Measurements from ENCODE around the gene LEMD3. TPM values are rescaled to one million over a fixed set of nuclear protein-coding genes. Genes with fewer than 3 reads are reported as not detected.
"Not testable (repeated sequence)": the region's sequence is repeated elsewhere in the genome, so short reads cannot be mapped to it uniquely, and the experiment has no call there.

LEMD3 gene
- total RNA-seq, 2 donors from 2014 or later: 39.4 to 39.9 TPM

DNA sequence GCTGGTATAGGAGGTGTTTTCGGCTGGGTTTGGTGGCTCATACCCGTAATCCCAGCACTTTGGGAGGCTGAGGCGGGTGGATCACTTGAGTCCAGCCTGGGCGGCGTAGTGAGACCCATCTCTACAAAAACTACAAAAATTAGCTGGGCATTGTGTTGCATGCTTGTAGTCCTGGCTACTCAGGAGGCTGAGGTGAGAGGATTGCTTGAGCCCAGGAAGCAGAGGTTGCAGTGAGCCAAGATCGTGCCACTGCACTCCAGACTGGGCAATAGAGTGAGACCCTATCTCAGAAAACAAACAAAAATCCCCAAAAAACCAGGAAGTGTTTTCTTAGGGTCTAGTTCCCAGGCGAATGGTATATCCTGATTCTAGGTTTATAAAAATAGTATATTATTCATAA is 116.1 kb downstream of the LEMD3 start:
- H3K27me3 Mint-ChIP-seq: peaks cover 17 to 25% of the 10 kb centered on the region in 2 donors
- not testable (repeated sequence) for H3K4me3 Mint-ChIP-seq; H3K27ac Mint-ChIP-seq; DNase-seq (ENCODE audit: low spot score); ATAC-seq; H3K4me1 Mint-ChIP-seq (ENCODE audit: low read depth in 2 of 2); H3K36me3 Mint-ChIP-seq; H3K9me3 Mint-ChIP-seq

DNA sequence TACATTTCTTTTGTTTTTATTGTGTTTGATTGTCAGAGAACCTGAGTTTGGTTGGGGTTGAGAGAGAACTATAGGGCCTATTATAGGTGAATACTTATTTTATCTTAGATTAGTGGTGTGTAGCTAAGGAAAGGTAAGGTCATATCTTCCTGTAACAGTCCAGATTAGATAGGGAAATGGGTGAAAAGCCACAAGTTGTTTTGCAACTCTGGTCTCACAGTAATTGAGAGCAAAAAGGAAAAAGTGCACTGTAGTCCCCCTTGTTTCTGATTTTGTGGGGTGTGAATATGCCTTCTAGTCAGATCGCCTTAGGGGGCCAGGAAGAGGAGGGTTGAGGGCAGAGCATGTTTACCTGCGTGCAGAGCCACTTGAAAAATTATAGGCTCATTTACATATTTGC is 118.0 kb downstream of the LEMD3 start:
- DNase-seq (ENCODE audit: low spot score) (no peak), ATAC-seq (no peak)
- no peaks in the 10 kb centered on the region for H3K4me1 Mint-ChIP-seq (ENCODE audit: low read depth in 2 of 2)
- H3K36me3 Mint-ChIP-seq: no peaks in the 10 kb centered on the region
- H3K4me3 Mint-ChIP-seq: no peak overlapping the region
- no peaks in the 10 kb centered on the region for H3K9me3 Mint-ChIP-seq
- peaks cover 11 to 19% of the 10 kb centered on the region in 2 donors for H3K27me3 Mint-ChIP-seq
- H3K27ac Mint-ChIP-seq: no peak overlapping the region

DNA sequence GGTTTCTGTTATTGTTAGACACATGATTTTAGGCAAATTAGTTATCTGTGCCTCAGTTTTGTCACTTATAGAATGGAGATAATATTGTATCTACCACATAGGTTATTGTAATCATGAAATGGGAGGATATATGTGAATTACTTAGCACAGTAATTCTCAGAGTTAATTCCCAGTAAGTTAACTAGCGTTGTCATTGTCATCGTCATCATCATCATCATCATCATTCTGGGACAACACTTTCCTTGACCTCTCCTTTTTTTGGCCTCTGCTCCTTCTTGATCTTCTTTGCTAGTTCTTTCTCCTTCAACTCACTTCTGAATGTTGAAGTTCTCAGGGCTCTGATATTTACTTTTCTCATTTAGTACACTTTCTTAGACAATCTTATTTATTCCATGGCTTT is 122.9 kb downstream of the LEMD3 start:
- no peaks in the 10 kb centered on the region for H3K9me3 Mint-ChIP-seq
- H3K4me1 Mint-ChIP-seq (ENCODE audit: low read depth in 2 of 2): peaks cover 0 to 7% of the 10 kb centered on the region in 2 donors
- no peak overlapping the region for H3K27ac Mint-ChIP-seq
- H3K36me3 Mint-ChIP-seq: no peaks in the 10 kb centered on the region
- H3K4me3 Mint-ChIP-seq: no peak overlapping the region
- no peak for ATAC-seq
- H3K27me3 Mint-ChIP-seq: peaks cover 12 to 25% of the 10 kb centered on the region in 2 donors
- DNase-seq (ENCODE audit: low spot score): no peak

DNA sequence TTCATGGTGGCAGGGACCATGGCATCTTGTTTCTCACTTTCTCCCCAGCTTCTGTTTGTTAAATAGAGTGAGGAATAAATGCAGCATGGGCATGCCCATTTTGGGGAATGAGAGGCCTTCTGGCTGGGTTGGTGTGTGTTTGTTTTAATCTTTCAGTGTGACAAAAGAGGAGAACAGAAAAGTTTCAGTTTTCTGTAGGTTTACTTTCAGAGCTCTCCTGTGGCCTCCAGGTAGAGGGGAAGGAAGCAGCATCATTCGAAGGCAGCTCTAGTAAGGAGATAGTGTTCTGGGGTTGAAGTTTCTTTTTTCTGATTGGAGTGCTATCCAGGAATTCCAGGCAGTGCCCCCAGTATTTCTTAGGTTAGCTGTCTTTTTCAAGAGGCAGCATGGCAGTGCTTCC is 124.4 kb downstream of the LEMD3 start:
- DNase-seq (ENCODE audit: low spot score) (no peak), ATAC-seq (no peak)
- H3K36me3 Mint-ChIP-seq: no peaks in the 10 kb centered on the region
- H3K4me1 Mint-ChIP-seq (ENCODE audit: low read depth in 2 of 2): peaks cover 0 to 7% of the 10 kb centered on the region in 2 donors
- no peaks in the 10 kb centered on the region for H3K9me3 Mint-ChIP-seq
- no peak overlapping the region for H3K4me3 Mint-ChIP-seq
- peaks cover 11 to 27% of the 10 kb centered on the region in 2 donors for H3K27me3 Mint-ChIP-seq
- no peak overlapping the region for H3K27ac Mint-ChIP-seq

DNA sequence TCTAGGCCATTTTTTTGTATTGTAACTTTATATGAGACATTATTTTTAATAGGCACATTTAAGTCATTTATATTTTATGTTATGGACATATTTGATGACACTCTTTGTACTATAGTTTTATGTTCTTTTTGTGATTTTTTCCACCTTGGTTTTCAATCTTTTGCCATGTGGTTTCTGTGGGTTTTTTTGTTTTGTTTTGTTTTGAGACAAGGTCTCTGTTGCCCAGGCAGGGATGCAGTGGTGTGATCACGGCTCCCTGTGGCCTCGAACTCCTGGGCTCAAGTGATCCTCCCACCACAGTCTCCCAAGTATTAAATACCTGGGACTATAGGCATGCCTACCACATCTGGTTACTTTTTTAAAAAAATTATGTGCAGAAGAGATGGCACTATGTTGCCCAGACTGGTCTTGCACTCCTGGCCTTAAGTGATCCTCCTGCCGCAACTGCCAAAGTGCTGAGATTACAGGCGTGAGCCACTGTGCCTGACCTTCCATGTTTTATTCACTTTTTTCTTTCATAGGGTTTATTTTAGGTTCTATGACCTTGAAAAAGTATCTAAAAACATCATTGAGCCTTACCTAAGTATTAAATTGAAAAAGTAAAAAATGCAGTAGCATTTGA is 125.4 kb downstream of the LEMD3 start:
- Mint-ChIP-seq H3K9me3 (no peaks in the 10 kb centered on the region), H3K36me3 (no peaks in the 10 kb centered on the region), H3K27me3 (peaks cover 14 to 27% of the 10 kb centered on the region in 2 donors), H3K4me1 (ENCODE audit: low read depth in 2 of 2) (peaks cover 0 to 7% of the 10 kb centered on the region in 2 donors), H3K27ac (no peak overlapping the region), H3K4me3 (no peak overlapping the region)
- DNase-seq (ENCODE audit: low spot score) (no peak), ATAC-seq (no peak)

DNA sequence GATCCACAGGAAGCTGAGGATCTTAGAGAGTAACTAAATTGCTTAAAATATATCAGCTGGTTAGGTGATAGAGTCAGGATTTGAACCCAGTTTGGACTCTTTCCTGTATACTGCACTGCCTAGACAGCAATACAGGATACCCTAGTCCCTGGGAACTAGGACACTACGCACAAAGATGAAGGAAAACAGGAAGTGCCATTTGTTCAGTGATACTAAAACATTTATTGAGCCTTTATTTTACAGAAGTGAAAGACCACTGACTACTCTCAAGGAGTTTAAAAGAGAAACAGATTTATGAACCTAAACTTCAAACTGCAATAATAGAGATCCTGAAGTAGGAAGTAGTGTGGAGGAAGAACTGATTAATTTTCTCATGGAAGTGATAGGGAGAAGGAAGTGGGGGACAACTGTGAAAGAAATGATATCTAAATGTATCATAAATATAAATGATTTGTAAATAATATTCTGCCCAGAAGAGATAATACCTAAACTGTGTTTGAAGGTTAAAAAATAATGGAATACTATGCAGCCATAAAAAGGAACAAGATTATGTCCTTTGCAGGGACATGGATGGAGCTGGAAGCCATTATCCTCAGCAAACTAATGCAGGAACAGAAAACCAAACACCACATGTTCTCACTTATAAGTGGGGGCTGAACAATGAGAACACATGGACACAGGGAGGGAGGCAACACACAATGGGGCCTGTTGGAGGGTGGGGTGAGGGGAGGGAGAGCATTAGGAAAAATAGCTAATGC is 127.3 kb downstream of the LEMD3 start:
- no peak for ATAC-seq
- Mint-ChIP-seq H3K27ac (no peak overlapping the region), H3K36me3 (no peaks in the 10 kb centered on the region), H3K9me3 (no peaks in the 10 kb centered on the region), H3K27me3 (peaks cover 14 to 20% of the 10 kb centered on the region in 2 donors), H3K4me1 (ENCODE audit: low read depth in 2 of 2) (peaks cover 0 to 7% of the 10 kb centered on the region in 2 donors), H3K4me3 (no peak overlapping the region)
- DNase-seq (ENCODE audit: low spot score): no peak

Other genes starting within 250 kb of the LEMD3 start
- gene WIF1, start 48.3 kb upstream of the LEMD3 start, total RNA-seq: not detected
- gene MSRB3, start 109.1 kb downstream of the LEMD3 start, total RNA-seq: 1 to 10 TPM in 1 of 2 donors, under 1 TPM in 1; 0.11 to 1.2 TPM